ENCODE data around the gene LGALSL.

Gene LGALSL

GRCh38 chr2:64474121-64474571 is 20.2 kb downstream of the LGALSL start:
- peak; percentile 78 for DNase-seq (ENCODE audit: low read depth)
- 0 out of 2 replicates have a peak, but pooled peaks have one; percentile 23 for TF ChIP-seq MAX (IDR thresholded peaks at IDR 0.05; ENCODE audit: low read depth, low read length)
- TF ChIP-seq CTCF (IDR thresholded peaks at IDR 0.05; ENCODE audit: low read depth, low read length): no peak
- H3K4me3 ChIP-seq (ENCODE audit: low read depth, low read length): no peak overlapping the region

- TF ChIP-seq POLR2A (IDR thresholded peaks at IDR 0.05; ENCODE audit: extremely low read depth, insufficient read length) (no peak), MAX (IDR thresholded peaks at IDR 0.05; ENCODE audit: low read depth, low read length) (no peak)
- H3K4me3 ChIP-seq (ENCODE audit: low read depth, low read length): no peak overlapping the region
- no peak for DNase-seq (ENCODE audit: low read depth)
These were observed 20.7 kb downstream of the LGALSL start for GRCh38 chr2:64474636-64475035.

- H3K4me3 ChIP-seq (ENCODE audit: low read depth, low read length): no peak overlapping the region
- no peak for TF ChIP-seq MYC (IDR thresholded peaks at IDR 0.05; ENCODE audit: low read depth, low read length)
- TF ChIP-seq CTCF (IDR thresholded peaks at IDR 0.05; ENCODE audit: low read depth, low read length): no peak
- no peak for TF ChIP-seq POLR2A (IDR thresholded peaks at IDR 0.05; ENCODE audit: extremely low read depth, insufficient read length)
- no peak for TF ChIP-seq MAX (IDR thresholded peaks at IDR 0.05; ENCODE audit: low read depth, low read length)
- DNase-seq (ENCODE audit: low read depth): no peak
These were observed 23.1 kb downstream of the LGALSL start for GRCh38 chr2:64477037-64477436.

- no peak overlapping the region for H3K4me3 ChIP-seq (ENCODE audit: low read depth, low read length)
- DNase-seq (ENCODE audit: low read depth): no peak
- TF ChIP-seq MYC (IDR thresholded peaks at IDR 0.05; ENCODE audit: low read depth, low read length) (no peak), CTCF (IDR thresholded peaks at IDR 0.05; ENCODE audit: low read depth, low read length) (no peak), POLR2A (IDR thresholded peaks at IDR 0.05; ENCODE audit: extremely low read depth, insufficient read length) (no peak), MAX (IDR thresholded peaks at IDR 0.05; ENCODE audit: low read depth, low read length) (no peak)
These were observed 24.0 kb downstream of the LGALSL start for GRCh38 chr2:64477979-64478378.

- no peak for DNase-seq (ENCODE audit: low read depth)
- H3K4me3 ChIP-seq (ENCODE audit: low read depth, low read length): no peak overlapping the region
- no peak for TF ChIP-seq MAX (IDR thresholded peaks at IDR 0.05; ENCODE audit: low read depth, low read length)
- no peak for TF ChIP-seq MYC (IDR thresholded peaks at IDR 0.05; ENCODE audit: low read depth, low read length)
- TF ChIP-seq CTCF (IDR thresholded peaks at IDR 0.05; ENCODE audit: low read depth, low read length): no peak
- no peak for TF ChIP-seq POLR2A (IDR thresholded peaks at IDR 0.05; ENCODE audit: extremely low read depth, insufficient read length)
These were observed 24.7 kb downstream of the LGALSL start for GRCh38 chr2:64478502-64479230.

- no peak for DNase-seq (ENCODE audit: low read depth)
- H3K4me3 ChIP-seq (ENCODE audit: low read depth, low read length): no peak overlapping the region
- no peak for TF ChIP-seq MYC (IDR thresholded peaks at IDR 0.05; ENCODE audit: low read depth, low read length)
- no peak for TF ChIP-seq CTCF (IDR thresholded peaks at IDR 0.05; ENCODE audit: low read depth, low read length)
- TF ChIP-seq MAX (IDR thresholded peaks at IDR 0.05; ENCODE audit: low read depth, low read length): no peak
- TF ChIP-seq POLR2A (IDR thresholded peaks at IDR 0.05; ENCODE audit: extremely low read depth, insufficient read length): no peak
These were observed 25.5 kb downstream of the LGALSL start for GRCh38 chr2:64479259-64480117.

Data from NB4 (cell line).